ENCODE data around the gene DPYD. TPM values are rescaled to one million over a fixed set of nuclear protein-coding genes. Genes with fewer than 3 reads are reported as not detected.

The DPYD gene
- total and polyA plus RNA-seq, 9 of the 15 experiments (the other 6 are each of a cell fraction or from before 2014, with no cell fraction given), result 0.03 to 0.25 (median 0.08) TPM; not detected in 2

DNA sequence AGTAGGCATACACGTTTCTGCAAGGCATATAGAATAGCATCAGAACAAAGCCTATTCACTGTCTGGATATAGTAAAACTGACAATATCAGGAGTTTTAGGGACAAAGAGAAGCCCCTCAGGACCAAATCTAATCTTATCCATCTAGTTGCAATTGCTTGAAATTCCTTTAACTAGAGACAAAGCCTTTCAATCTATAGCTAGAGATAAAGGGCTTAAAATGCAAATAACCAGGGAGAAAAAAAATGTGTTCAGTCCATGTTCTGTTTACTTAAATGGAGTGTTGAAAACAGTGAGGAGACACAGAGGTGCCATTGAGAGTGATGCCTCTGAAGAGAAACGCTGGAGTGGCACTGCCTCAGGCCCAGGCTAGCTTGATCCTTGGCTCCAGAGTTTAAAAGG, 286.1 kb downstream of the DPYD start:
- no peak for ATAC-seq
- ChIA-PET CTCF (ENCODE audit: low intra/inter-chr PET ratio) (no interaction called here), POLR2A (no interaction called here)
- Histone ChIP-seq H3K27ac (ENCODE audit: extremely low read depth, low read depth, low read length) (no peak overlapping the region), H3K36me3 (ENCODE audit: control insufficient read depth, insufficient read depth, low read length) (no peaks in the 10 kb centered on the region), H3K4me1 (replicated peaks in 1 of 2; ENCODE audit: control insufficient read depth in 2 of 2, insufficient read depth in 2 of 2, low read length in 2 of 2) (no peaks in the 10 kb centered on the region), H3K9me3 (replicated peaks; ENCODE audit: control insufficient read depth, insufficient read depth, low read depth, low read length) (no peaks in the 10 kb centered on the region), H3K9me1 (ENCODE audit: control insufficient read depth, insufficient read depth, low read length) (no peaks in the 10 kb centered on the region), H3K9ac (ENCODE audit: insufficient read depth in 1 of 2, low read depth in 2 of 2, low read length in 2 of 2) (no peak overlapping the region), H2AFZ (ENCODE audit: low read depth, low read length) (no peak overlapping the region), H3K4me2 (ENCODE audit: insufficient read depth, low read length) (no peak overlapping the region), H3K27me3 (ENCODE audit: control insufficient read depth in 2 of 2, insufficient read depth in 2 of 2, low read length in 2 of 2) (no peaks in the 10 kb centered on the region), H3K4me3 (no peak overlapping the region), H4K20me1 (replicated peaks; ENCODE audit: control insufficient read depth, insufficient read depth, low read length) (no peaks in the 10 kb centered on the region), H3K79me2 (ENCODE audit: control insufficient read depth, insufficient read depth, low read length) (no peaks in the 10 kb centered on the region)
- TF ChIP-seq BACH1 (tag; IDR thresholded peaks at IDR 0.05) (no peak), NFRKB (IDR thresholded peaks at IDR 0.05; ENCODE audit: low read depth) (no peak), DMBX1 (CRISPR knock-in tag; IDR thresholded peaks at IDR 0.05; ENCODE audit: borderline replicate concordance) (no peak), TCFL5 (CRISPR knock-in tag; conservative IDR thresholded peaks at IDR 0.05) (no peak), PML (IDR thresholded peaks at IDR 0.05; ENCODE audit: low read length) (no peak), KLF13 (tag; IDR thresholded peaks at IDR 0.05; ENCODE audit: borderline replicate concordance, low read depth) (no peak), ZSCAN29 (IDR thresholded peaks at IDR 0.05) (no peak), SPI1 (IDR thresholded peaks at IDR 0.05; ENCODE audit: borderline replicate concordance, low read depth, low read length) (no peak), MYC (IDR thresholded peaks at IDR 0.05; ENCODE audit: low read depth, low read length) (no peak), MYC (CRISPR knock-in tag; IDR thresholded peaks at IDR 0.05; ENCODE audit: borderline replicate concordance, low read depth) (no peak), RBM14 (IDR thresholded peaks at IDR 0.05; ENCODE audit: borderline replicate concordance, insufficient read depth, low read depth, low read length) (no peak), BDP1 (IDR thresholded peaks at IDR 0.05; ENCODE audit: insufficient read depth, insufficient read length) (no peak), ETV5 (CRISPR knock-in tag; IDR thresholded peaks at IDR 0.05; ENCODE audit: low read depth) (no peak), HLTF (IDR thresholded peaks at IDR 0.05) (no peak), ZNF586 (CRISPR knock-in tag; conservative IDR thresholded peaks at IDR 0.05) (no peak), LARP7 (IDR thresholded peaks at IDR 0.05) (no peak), CXXC5 (CRISPR knock-in tag; IDR thresholded peaks at IDR 0.05) (no peak), YY1 (IDR thresholded peaks at IDR 0.05; ENCODE audit: borderline replicate concordance in 1 of 3, control insufficient read depth in 1 of 3, extremely low read depth in 1 of 3, insufficient read depth in 3 of 3, insufficient read length in 1 of 3, insufficient replicate concordance in 2 of 3, low read depth in 1 of 3, low read length in 2 of 3) (no peak)
- FAIRE-seq, result no peak
- no TSS peak for BruUV-seq (replicated peaks)
- intact Hi-C loops (cut with micrococcal nuclease), result no loop called here
- in situ Hi-C loops (cut with MboI), result no loop called here
- DNase-seq (ENCODE audit: extremely low read depth in 1 of 4, low spot score in 3 of 4), result no peak
- 0% methylated on average over 2 of the region's 2 CpGs for WGBS (ENCODE audit: insufficient coverage, low coverage, missing lambda C conversion rate)
